Measurements from ENCODE around the gene EIF4B. TPM values are rescaled to one million over a fixed set of nuclear protein-coding genes. Genes with fewer than 3 reads are reported as not detected.

Gene EIF4B
- total and polyA plus RNA-seq, 2 of the 13 experiments (the other 11 are each of a cell fraction or from before 2014, with no cell fraction given), result 416 to 548 TPM

DNA sequence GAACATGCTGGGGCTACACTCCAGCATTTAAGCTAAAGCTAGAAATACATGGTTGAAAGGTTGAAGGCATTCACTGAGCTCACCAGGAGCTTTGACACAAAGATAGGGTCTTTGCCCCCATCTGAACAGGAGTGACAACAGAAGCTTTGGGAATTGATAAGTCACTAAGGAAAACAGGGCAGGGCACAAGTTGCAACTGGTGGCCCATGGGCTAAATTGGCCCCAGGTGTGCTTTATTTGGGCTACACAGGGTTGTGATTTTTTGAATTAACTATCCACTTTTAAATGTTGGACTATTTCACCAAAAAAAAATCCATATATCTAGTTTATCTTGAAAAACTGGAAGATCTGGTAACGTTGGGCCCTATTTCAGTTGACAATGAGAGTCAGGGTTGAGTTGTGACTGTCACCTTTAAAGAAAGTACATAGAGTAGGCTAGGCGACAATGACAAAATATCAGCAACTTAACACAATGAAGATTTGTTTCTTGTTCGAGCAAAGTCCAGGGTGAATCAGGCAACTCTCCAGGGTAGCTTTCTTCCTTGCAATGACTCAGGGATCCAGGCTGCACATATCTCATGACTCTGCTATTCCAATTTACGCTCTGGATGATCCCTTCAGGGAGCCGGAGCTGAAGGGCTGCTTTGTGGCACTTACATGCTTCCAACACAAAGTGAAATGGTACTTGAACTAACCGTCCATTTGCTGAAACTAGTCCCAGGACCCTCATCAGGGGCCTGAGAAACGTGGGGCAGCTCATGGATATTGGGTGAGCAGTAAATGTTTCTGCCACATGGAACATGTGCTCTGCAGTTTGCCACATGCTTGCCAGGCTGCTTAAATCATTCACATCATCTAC is 13.3 kb upstream of the EIF4B start (continued):
- TF ChIP-seq, protein P1, sequence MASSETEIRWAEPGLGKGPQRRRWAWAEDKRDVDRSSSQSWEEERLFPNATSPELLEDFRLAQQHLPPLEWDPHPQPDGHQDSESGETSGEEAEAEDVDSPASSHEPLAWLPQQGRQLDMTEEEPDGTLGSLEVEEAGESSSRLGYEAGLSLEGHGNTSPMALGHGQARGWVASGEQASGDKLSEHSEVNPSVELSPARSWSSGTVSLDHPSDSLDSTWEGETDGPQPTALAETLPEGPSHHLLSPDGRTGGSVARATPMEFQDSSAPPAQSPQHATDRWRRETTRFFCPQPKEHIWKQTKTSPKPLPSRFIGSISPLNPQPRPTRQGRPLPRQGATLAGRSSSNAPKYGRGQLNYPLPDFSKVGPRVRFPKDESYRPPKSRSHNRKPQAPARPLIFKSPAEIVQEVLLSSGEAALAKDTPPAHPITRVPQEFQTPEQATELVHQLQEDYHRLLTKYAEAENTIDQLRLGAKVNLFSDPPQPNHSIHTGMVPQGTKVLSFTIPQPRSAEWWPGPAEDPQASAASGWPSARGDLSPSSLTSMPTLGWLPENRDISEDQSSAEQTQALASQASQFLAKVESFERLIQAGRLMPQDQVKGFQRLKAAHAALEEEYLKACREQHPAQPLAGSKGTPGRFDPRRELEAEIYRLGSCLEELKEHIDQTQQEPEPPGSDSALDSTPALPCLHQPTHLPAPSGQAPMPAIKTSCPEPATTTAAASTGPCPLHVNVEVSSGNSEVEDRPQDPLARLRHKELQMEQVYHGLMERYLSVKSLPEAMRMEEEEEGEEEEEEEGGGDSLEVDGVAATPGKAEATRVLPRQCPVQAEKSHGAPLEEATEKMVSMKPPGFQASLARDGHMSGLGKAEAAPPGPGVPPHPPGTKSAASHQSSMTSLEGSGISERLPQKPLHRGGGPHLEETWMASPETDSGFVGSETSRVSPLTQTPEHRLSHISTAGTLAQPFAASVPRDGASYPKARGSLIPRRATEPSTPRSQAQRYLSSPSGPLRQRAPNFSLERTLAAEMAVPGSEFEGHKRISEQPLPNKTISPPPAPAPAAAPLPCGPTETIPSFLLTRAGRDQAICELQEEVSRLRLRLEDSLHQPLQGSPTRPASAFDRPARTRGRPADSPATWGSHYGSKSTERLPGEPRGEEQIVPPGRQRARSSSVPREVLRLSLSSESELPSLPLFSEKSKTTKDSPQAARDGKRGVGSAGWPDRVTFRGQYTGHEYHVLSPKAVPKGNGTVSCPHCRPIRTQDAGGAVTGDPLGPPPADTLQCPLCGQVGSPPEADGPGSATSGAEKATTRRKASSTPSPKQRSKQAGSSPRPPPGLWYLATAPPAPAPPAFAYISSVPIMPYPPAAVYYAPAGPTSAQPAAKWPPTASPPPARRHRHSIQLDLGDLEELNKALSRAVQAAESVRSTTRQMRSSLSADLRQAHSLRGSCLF (CRISPR knock-in tag; IDR thresholded peaks at IDR 0.05; ENCODE audit: borderline replicate concordance), result no peak
- TF ChIP-seq NAIF1 (CRISPR knock-in tag; IDR thresholded peaks at IDR 0.05; ENCODE audit: borderline replicate concordance) (no peak), ZNF296 (CRISPR knock-in tag; conservative IDR thresholded peaks at IDR 0.05) (no peak), PRPF4 (IDR thresholded peaks at IDR 0.05; ENCODE audit: low read depth, low read length, poor library complexity, severe bottlenecking) (no peak), MED8 (CRISPR knock-in tag; IDR thresholded peaks at IDR 0.05; ENCODE audit: insufficient replicate concordance) (peak; percentile 29), ZNF101 (CRISPR knock-in tag; IDR thresholded peaks at IDR 0.05; ENCODE audit: borderline replicate concordance, low read depth) (no peak), ZBTB8A (CRISPR knock-in tag; IDR thresholded peaks at IDR 0.05; ENCODE audit: borderline replicate concordance, low read depth) (no peak)
- TF ChIP-seq, protein P2, sequence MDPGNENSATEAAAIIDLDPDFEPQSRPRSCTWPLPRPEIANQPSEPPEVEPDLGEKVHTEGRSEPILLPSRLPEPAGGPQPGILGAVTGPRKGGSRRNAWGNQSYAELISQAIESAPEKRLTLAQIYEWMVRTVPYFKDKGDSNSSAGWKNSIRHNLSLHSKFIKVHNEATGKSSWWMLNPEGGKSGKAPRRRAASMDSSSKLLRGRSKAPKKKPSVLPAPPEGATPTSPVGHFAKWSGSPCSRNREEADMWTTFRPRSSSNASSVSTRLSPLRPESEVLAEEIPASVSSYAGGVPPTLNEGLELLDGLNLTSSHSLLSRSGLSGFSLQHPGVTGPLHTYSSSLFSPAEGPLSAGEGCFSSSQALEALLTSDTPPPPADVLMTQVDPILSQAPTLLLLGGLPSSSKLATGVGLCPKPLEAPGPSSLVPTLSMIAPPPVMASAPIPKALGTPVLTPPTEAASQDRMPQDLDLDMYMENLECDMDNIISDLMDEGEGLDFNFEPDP (CRISPR knock-in tag; conservative IDR thresholded peaks at IDR 0.05), result no peak
